Spleen (tissue), 7 donors: Measurements from ENCODE around the gene TTLL11.

Experiments
- CTCF ChIP-seq, 11 experiments: fragments of 200-600 bp in 7 of 11; fragments of 450-650 bp in 4 of 11; sonication (generic) in 4 of 11; IDR thresholded peaks in 8 of 11; conservative IDR thresholded peaks in 3 of 11; 1 replicate in 7 of 11; 2 replicates in 4 of 11; pipeline versions ENCODE4 v1.4.0 to v1.8.0; 2016 to 2021; ENCODE audit warnings: antibody characterized with exemption in 11 of 11, inconsistent platforms in 4 of 11, mild to moderate bottlenecking in 1 of 11
- POLR2A ChIP-seq, 3 donors: fragments of 450-650 bp; IDR thresholded peaks; one replicate each; pipeline ENCODE4 v1.5.1; 2017; ENCODE audit warnings: antibody characterized with exemption in 3 of 3, mild to moderate bottlenecking in 1 of 3
- POLR2AphosphoS5 ChIP-seq, 3 donors: sonication (generic); formaldehyde crosslinking; IDR thresholded peaks; one replicate each; pipeline ENCODE4 v1.5.1; 2017; ENCODE audit warnings: antibody characterized with exemption in 3 of 3
- donor health status: DM: no; HTN: no; CAD: no; lungs with moderate emphysema.
- donor health status: DM: no; HTN: no; CAD: no.
- donor health status: DM: no; HTN: no; CAD: no.

GRCh38 chr9:121893786-121894185 lies 199.3 kb downstream of the TTLL11 start:
- TF ChIP-seq CTCF (IDR thresholded peaks at IDR 0.05 in 8 of 11, conservative IDR thresholded peaks at IDR 0.05 in 3 of 11) (no peak), POLR2A (IDR thresholded peaks at IDR 0.05) (no peak), POLR2AphosphoS5 (IDR thresholded peaks at IDR 0.05) (no peak)
